HepG2 (cell line): ENCODE results near the gene FAM193A. TPM values are rescaled to one million over a fixed set of nuclear protein-coding genes. Genes with fewer than 3 reads are reported as not detected.

Experiments
- ATAC-seq: fragments of 200-7000 bp; cut with Tn5 transposase; 3 replicates; pipeline ENCODE4 v1.9.1; 2020; ENCODE audit warnings: mild to moderate bottlenecking, moderate library complexity
- BruUV-seq: library from RNA; stranded (reverse); fragments of 400-500 nt; replicated peaks from 2 replicates; lab custom pipeline; 2021; lab: Mats Ljungman, UMichigan
- CTCF ChIA-PET: fragments of 300-600 bp; formaldehyde crosslinking; extraction: SDS; loops from one replicate; lab custom pipeline; 2021; ENCODE audit warnings: low total read pairs, inconsistent platforms, low intra/inter-chr PET ratio; lab: Yijun Ruan, JAX
- POLR2A ChIA-PET: fragments of 350-600 bp; sonication (Branson Sonifier 250); formaldehyde crosslinking; loops from one replicate; lab custom pipeline; 2020; ENCODE audit warnings: antibody characterized with exemption, inconsistent platforms; lab: Yijun Ruan, JAX
- DNase-seq: peaks from one replicate; pipeline ENCODE4 v3.0.0-alpha.2; 2015; ENCODE audit warnings: low spot score
- FAIRE-seq: peaks from 3 replicates; lab custom pipeline; 2011; peaks lifted over from hg19 to GRCh38; lab: Jason Lieb, UNC
- H2AFZ ChIP-seq: one replicate; pipeline ENCODE4 v1.6.1; 2011; ENCODE audit warnings: low read length, inconsistent platforms
- H3K27ac ChIP-seq: fragments of 300-600 bp; 3 replicates; pipeline ENCODE4 v1.8.0; 2011; ENCODE audit warnings: mixed run types, mild to moderate bottlenecking, mixed read lengths, low read length, inconsistent platforms; ENCODE audit not compliant: insufficient read depth; ENCODE audit errors: extremely low read length
- H3K27me3 ChIP-seq, 2 experiments: fragments of 200-600 bp in 1 of 2; 2 replicates in 1 of 2; 3 replicates in 1 of 2; pipeline versions ENCODE4 v1.6.0 to v1.8.0; 2011; ENCODE audit warnings: low read length in 2 of 2, mild to moderate bottlenecking in 2 of 2, moderate library complexity in 2 of 2, inconsistent platforms in 1 of 2; ENCODE audit not compliant: insufficient read depth in 2 of 2, control insufficient read depth in 1 of 2
- H3K36me3 ChIP-seq, 2 experiments: fragments of 200-600 bp in 1 of 2; replicated peaks in 1 of 2; 2 replicates in 1 of 2; 3 replicates in 1 of 2; pipeline versions ENCODE4 v1.5.1 to v1.8.0; 2011; ENCODE audit warnings: low read length in 2 of 2, inconsistent platforms in 1 of 2; ENCODE audit not compliant: insufficient read depth in 2 of 2, control insufficient read depth in 1 of 2
- H3K4me1 ChIP-seq: 2 replicates; pipeline ENCODE4 v1.5.1; 2012; ENCODE audit warnings: low read length, inconsistent platforms; ENCODE audit not compliant: insufficient read depth
- H3K4me2 ChIP-seq: 2 replicates; pipeline ENCODE4 v1.6.0; 2011; ENCODE audit warnings: low read depth, low read length, inconsistent platforms
- H3K4me3 ChIP-seq, 3 experiments: fragments of 200-600 bp in 1 of 3; sonication (generic), shearing (Covaris generic) in 1 of 3; replicated peaks in 1 of 3; 2 replicates each; pipeline ENCODE4 v1.5.1; 2011 to 2016; ENCODE audit warnings: low read length in 3 of 3, inconsistent platforms in 2 of 3, low read depth in 2 of 3, mild to moderate bottlenecking in 2 of 3, control low read depth in 1 of 3, mixed read lengths in 1 of 3; ENCODE audit not compliant: insufficient read depth in 1 of 3
- H3K79me2 ChIP-seq: one replicate; pipeline ENCODE4 v1.6.1; 2011; ENCODE audit warnings: low read length, inconsistent platforms; ENCODE audit not compliant: insufficient read depth
- H3K9ac ChIP-seq: 2 replicates; pipeline ENCODE4 v1.6.0; 2011; ENCODE audit warnings: mild to moderate bottlenecking, low read depth, low read length, inconsistent platforms; ENCODE audit not compliant: insufficient read depth
- H3K9me3 ChIP-seq: 2 replicates; pipeline ENCODE4 v1.5.1; 2012; ENCODE audit warnings: mild to moderate bottlenecking, low read length
- H4K20me1 ChIP-seq: 2 replicates; pipeline ENCODE4 v1.6.0; 2011; ENCODE audit warnings: inconsistent platforms, mild to moderate bottlenecking, low read length, moderate library complexity; ENCODE audit not compliant: insufficient read depth
- GABPA ChIP-seq, 2 experiments: IDR thresholded peaks; 2 replicates each; pipeline ENCODE4 v1.6.1; 2011 to 2016; ENCODE audit warnings: low read depth in 2 of 2, low read length in 1 of 2, missing biosample characterization in 1 of 2, missing genetic modification characterization in 1 of 2
- HOXA5 ChIP-seq: sonication (generic); formaldehyde crosslinking; IDR thresholded peaks from 2 replicates; pipeline ENCODE4 v1.4.0; 2020; ENCODE audit warnings: missing genetic modification reagents
- NAIF1 ChIP-seq: sonication (generic); formaldehyde crosslinking; IDR thresholded peaks from 2 replicates; pipeline ENCODE4 v1.5.0; 2020; ENCODE audit warnings: mild to moderate bottlenecking, missing genetic modification reagents, borderline replicate concordance
- PCBP2 ChIP-seq: fragments of 200-400 bp; formaldehyde crosslinking; optimal IDR thresholded peaks from 2 replicates; pipeline ENCODE3; 2018; ENCODE audit warnings: low read length, low read depth; ENCODE audit not compliant: poor library complexity, severe bottlenecking
- SATB2 ChIP-seq: sonication (generic); formaldehyde crosslinking; IDR thresholded peaks from 2 replicates; pipeline ENCODE4 v1.5.0; 2020; ENCODE audit warnings: missing genetic modification reagents
- ZNF256 ChIP-seq: sonication (generic); formaldehyde crosslinking; conservative IDR thresholded peaks from 2 replicates; pipeline ENCODE4 v1.4.0; 2020; ENCODE audit warnings: missing genetic modification reagents
- ZNF850 ChIP-seq: sonication (generic); formaldehyde crosslinking; conservative IDR thresholded peaks from 2 replicates; pipeline ENCODE4 v1.9.0; 2021; ENCODE audit warnings: mild to moderate bottlenecking, missing genetic modification reagents
- WGBS: methylation state at CpG from one replicate; pipeline ENCODE4 v1.1.6; 2017; ENCODE audit warnings: low lambda C conversion rate; 5-methylcytosine and 5-hydroxymethylcytosine counted together
- in situ Hi-C: cut with HindIII; loops from 2 replicates; pipeline ENCODE4 v1.10.0; 2017; ENCODE audit warnings: low pct_unique_long_range_greater_than_20kb; ENCODE audit not compliant: extremely low pct_ligation_motif_present
- intact Hi-C: fragments of 100-400 bp; cut with micrococcal nuclease; formaldehyde crosslinking; loops from one replicate; pipeline ENCODE4 v1.10.0; 2022; ENCODE audit not compliant: unreplicated experiment
- polyA plus RNA-seq, 8 experiments: library from polyadenylated mRNA; depleted of rRNA in 3 of 8; stranded (reverse) in 7 of 8; unstranded in 1 of 8; fragments of >200 nt; fragmentation: Illumina TruSeq in 4 of 8; extraction: Trizol in 4 of 8; gene quantifications; 2 replicates each; pipeline versions ENCODE4 v1.2.1 to v1.2.3, GENCODE V29; 2011 to 2016; ENCODE audit warnings: low read depth in 4 of 8, missing spikeins in 1 of 8, mixed read lengths in 1 of 8; ENCODE audit not compliant: insufficient read depth in 1 of 8
- total RNA-seq, 5 experiments: library from RNA; depleted of rRNA; stranded (reverse); fragments of >200 nt; fragmentation: Illumina TruSeq; extraction: Trizol; gene quantifications; 2 replicates each; pipeline ENCODE4 v1.2.3, GENCODE V29; 2016; ENCODE audit warnings: low read depth in 1 of 5
- TF ChIP-seq, protein P1 (sequence below): sonication (generic); formaldehyde crosslinking; IDR thresholded peaks from 2 replicates; pipeline ENCODE4 v1.8.0; 2022; ENCODE audit warnings: missing genetic modification reagents, mild to moderate bottlenecking, borderline replicate concordance
- TF ChIP-seq, protein P2 (sequence below): sonication (generic); formaldehyde crosslinking; IDR thresholded peaks from 2 replicates; pipeline ENCODE4 v1.4.0; 2020; ENCODE audit warnings: missing genetic modification reagents, mild to moderate bottlenecking, borderline replicate concordance
- TF ChIP-seq, protein P3 (sequence below): sonication (generic); formaldehyde crosslinking; conservative IDR thresholded peaks from 2 replicates; pipeline ENCODE4 v1.8.1; 2023; ENCODE audit warnings: missing genetic modification reagents

FAM193A gene
- total and polyA plus RNA-seq, 2 of the 13 experiments (the other 11 are each of a cell fraction or from before 2014, with no cell fraction given), result 5.7 to 8.7 TPM

DNA sequence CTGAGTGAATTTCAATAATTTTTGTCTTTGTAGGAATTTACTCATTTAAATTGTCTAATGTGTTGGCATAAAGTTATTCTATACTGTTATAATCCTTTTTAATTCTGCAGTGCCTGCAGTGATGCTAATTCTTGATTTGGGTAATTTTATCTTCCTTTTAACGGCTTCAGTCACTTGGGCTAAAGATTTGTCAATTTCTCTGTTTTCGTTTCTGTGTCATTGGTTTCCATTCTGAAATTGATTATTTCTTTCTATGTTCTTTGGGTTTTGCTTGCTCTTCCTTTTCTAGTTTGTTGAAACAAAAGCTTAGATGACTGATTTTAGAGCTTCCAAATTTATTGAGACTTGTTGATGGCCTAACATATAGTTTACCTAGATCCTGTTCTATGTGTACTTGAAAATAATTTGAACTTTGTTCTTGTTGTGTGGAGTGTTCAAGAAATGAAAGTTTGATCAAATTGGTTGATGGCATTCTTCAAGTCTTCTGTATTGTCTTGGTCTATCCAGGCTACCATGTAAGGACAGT lies 130.3 kb downstream of the FAM193A start:
- Histone ChIP-seq H3K36me3 (peaks cover 20 to 62% of the 10 kb centered on the region in 2 experiments), H3K27me3 (no peaks in the 10 kb centered on the region), H3K4me1 (no peaks in the 10 kb centered on the region), H3K27ac (no peak overlapping the region), H3K4me2 (no peak overlapping the region), H3K9ac (no peak overlapping the region), H3K79me2 (peaks cover 3% of the 10 kb centered on the region), H3K4me3 (no peak overlapping the region), H4K20me1 (no peaks in the 10 kb centered on the region), H3K9me3 (no peaks in the 10 kb centered on the region), H2AFZ (no peak overlapping the region)
- ATAC-seq (no peak), FAIRE-seq (no peak), DNase-seq (no peak)
- no TSS peak for BruUV-seq
- ChIA-PET POLR2A (no interaction called here), CTCF (no interaction called here)
- in situ Hi-C loops (no loop called here), intact Hi-C loops (no loop called here)
- 90% methylated on average over 2 of the region's 2 CpGs for WGBS
- TF ChIP-seq SATB2 (CRISPR knock-in tag) (no peak), PCBP2 (no peak), GABPA (IDR thresholded peaks at IDR 0.05; ENCODE audit: low read depth, low read length) (no peak), GABPA (CRISPR knock-in tag; IDR thresholded peaks at IDR 0.05; ENCODE audit: low read depth) (no peak), ZNF256 (no peak), HOXA5 (no peak), ZNF850 (no peak), NAIF1 (no peak)
- TF ChIP-seq, protein P1, sequence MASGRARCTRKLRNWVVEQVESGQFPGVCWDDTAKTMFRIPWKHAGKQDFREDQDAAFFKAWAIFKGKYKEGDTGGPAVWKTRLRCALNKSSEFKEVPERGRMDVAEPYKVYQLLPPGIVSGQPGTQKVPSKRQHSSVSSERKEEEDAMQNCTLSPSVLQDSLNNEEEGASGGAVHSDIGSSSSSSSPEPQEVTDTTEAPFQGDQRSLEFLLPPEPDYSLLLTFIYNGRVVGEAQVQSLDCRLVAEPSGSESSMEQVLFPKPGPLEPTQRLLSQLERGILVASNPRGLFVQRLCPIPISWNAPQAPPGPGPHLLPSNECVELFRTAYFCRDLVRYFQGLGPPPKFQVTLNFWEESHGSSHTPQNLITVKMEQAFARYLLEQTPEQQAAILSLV, result no peak
- TF ChIP-seq, protein P2, sequence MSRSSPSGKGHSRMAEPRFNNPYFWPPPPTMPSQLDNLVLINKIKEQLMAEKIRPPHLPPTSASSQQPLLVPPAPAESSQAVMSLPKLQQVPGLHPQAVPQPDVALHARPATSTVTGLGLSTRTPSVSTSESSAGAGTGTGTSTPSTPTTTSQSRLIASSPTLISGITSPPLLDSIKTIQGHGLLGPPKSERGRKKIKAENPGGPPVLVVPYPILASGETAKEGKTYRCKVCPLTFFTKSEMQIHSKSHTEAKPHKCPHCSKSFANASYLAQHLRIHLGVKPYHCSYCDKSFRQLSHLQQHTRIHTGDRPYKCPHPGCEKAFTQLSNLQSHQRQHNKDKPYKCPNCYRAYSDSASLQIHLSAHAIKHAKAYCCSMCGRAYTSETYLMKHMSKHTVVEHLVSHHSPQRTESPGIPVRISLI (CRISPR knock-in tag), result no peak
- TF ChIP-seq, protein P3, sequence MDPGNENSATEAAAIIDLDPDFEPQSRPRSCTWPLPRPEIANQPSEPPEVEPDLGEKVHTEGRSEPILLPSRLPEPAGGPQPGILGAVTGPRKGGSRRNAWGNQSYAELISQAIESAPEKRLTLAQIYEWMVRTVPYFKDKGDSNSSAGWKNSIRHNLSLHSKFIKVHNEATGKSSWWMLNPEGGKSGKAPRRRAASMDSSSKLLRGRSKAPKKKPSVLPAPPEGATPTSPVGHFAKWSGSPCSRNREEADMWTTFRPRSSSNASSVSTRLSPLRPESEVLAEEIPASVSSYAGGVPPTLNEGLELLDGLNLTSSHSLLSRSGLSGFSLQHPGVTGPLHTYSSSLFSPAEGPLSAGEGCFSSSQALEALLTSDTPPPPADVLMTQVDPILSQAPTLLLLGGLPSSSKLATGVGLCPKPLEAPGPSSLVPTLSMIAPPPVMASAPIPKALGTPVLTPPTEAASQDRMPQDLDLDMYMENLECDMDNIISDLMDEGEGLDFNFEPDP (CRISPR knock-in tag), result no peak
